Left lung (tissue), 10 donors: ENCODE measurements around the gene MYH7B. TPM values are rescaled to one million over a fixed set of nuclear protein-coding genes. Genes with fewer than 3 reads are reported as not detected.

Experiments
- ATAC-seq: fragments of 200-7000 bp; cut with Tn5 transposase; one replicate; pipeline ENCODE4 v1.9.1; 2020; ENCODE audit warnings: moderate library complexity
- DNase-seq, 4 donors: peaks; one replicate each; pipeline ENCODE4 v3.0.0-alpha.2; 2013 to 2020
- H3K27ac ChIP-seq, 2 donors: fragments of 200-600 bp; sonication (generic) in 1 of 2; one replicate each; pipeline versions ENCODE4 v1.5.0 to v1.8.0; 2020 to 2021
- H3K27me3 ChIP-seq, 2 donors: fragments of 200-600 bp; sonication (generic) in 1 of 2; one replicate each; pipeline versions ENCODE4 v1.5.0 to v1.8.0; 2020 to 2021
- H3K36me3 ChIP-seq, 2 donors: fragments of 200-600 bp; sonication (generic) in 1 of 2; one replicate each; pipeline versions ENCODE4 v1.5.0 to v1.8.0; 2020 to 2021
- H3K4me1 ChIP-seq, 2 donors: fragments of 200-600 bp; one replicate each; pipeline ENCODE4 v1.8.0; 2021
- H3K4me3 ChIP-seq, 2 donors: fragments of 200-600 bp; sonication (generic) in 1 of 2; one replicate each; pipeline versions ENCODE4 v1.5.0 to v1.8.0; 2020 to 2021; ENCODE audit warnings: mild to moderate bottlenecking in 1 of 2
- H3K9me3 ChIP-seq, 2 donors: fragments of 200-600 bp; sonication (generic) in 1 of 2; one replicate each; pipeline versions ENCODE4 v1.5.0 to v1.8.0; 2020 to 2021
- CTCF ChIP-seq, 2 donors: fragments of 200-600 bp; sonication (generic) in 1 of 2; IDR thresholded peaks; one replicate each; pipeline versions ENCODE4 v1.5.0 to v1.8.0; 2021; ENCODE audit warnings: antibody characterized with exemption in 2 of 2
- intact Hi-C, 2 donors: fragments of 100-400 bp; cut with DNase I; formaldehyde crosslinking; loops; one replicate each; pipeline versions ENCODE4 v1.11.2 to v1.14.2; 2022
- microRNA-seq, 2 donors: library from miRNA; unstranded; fragments of <30 nt; microRNA quantifications; one replicate each; pipeline ENCODE4, GENCODE V29; 2019
- polyA plus RNA-seq, 6 donors: library from polyadenylated mRNA; unstranded; fragments of 120-200 nt; gene quantifications; one replicate each; pipeline ENCODE4 v1.2.1, GENCODE V29; 2013; ENCODE audit not compliant: insufficient read length in 6 of 6
- total RNA-seq, 2 donors: library from RNA; stranded (reverse); fragmentation: NEBNext Ultra II Directional; extraction: Animal tissue kit (Norgen Biotek cat#: 25700); gene quantifications; one replicate each; pipeline ENCODE4 v1.2.1, GENCODE V29; 2021
- donor health status: DM: no; HTN: yes; CAD: no.
- donor health status: DM: no; HTN: no; CAD: no.

The MYH7B gene
- total and polyA plus RNA-seq, 8 donors: 0.34 to 2.7 (median 2.0) TPM

DNA sequence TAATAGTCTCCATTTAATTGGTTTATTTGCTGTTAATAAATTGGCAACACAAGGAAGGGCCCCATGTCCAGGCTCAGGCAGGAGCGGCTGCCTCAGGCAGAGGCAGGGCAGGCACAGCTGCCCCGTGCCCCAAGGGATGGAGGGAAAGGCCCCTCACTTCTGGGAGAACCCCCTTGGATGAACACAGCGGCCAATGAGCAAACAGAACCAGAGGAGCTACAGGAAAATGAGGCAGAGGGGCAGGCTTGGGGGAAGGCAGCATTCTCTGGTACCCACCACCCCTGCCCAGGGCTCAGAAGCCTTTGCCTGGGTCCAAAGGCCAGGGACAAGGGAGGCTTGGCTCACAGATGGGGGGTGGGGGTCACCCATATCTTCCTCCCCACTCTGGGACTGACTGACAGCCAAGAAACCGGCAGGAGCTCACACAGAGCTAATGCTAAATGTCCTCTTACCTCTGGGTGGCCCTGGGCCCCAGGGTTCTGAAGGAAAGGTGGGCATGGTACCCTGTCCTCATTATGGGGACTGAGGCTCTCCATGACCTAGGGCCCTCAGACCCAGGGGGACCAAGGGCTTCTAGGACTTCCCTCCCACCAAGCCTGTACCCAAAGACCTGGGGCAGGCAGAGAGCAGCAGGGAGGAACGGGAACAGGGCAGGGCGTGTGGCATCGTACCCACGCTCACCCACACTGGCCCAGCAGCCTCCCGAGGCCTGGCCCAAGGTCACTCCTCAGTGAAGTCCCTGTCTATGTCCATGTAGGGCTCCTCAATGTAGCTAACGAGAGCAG is 47.0 kb downstream of the MYH7B start:
- TF ChIP-seq CTCF (IDR thresholded peaks at IDR 0.05): no peak
- Histone ChIP-seq H3K27ac (no peak overlapping the region), H3K36me3 (peaks cover 0 to 100% of the 10 kb centered on the region in 2 donors), H3K27me3 (no peaks in the 10 kb centered on the region), H3K4me1 (no peaks in the 10 kb centered on the region), H3K9me3 (no peaks in the 10 kb centered on the region), H3K4me3 (no peak overlapping the region)
- intact Hi-C loops: no loop called here
- DNase-seq (peak in 2 of 4 donors; percentile 24 to 29), ATAC-seq (no peak)

DNA sequence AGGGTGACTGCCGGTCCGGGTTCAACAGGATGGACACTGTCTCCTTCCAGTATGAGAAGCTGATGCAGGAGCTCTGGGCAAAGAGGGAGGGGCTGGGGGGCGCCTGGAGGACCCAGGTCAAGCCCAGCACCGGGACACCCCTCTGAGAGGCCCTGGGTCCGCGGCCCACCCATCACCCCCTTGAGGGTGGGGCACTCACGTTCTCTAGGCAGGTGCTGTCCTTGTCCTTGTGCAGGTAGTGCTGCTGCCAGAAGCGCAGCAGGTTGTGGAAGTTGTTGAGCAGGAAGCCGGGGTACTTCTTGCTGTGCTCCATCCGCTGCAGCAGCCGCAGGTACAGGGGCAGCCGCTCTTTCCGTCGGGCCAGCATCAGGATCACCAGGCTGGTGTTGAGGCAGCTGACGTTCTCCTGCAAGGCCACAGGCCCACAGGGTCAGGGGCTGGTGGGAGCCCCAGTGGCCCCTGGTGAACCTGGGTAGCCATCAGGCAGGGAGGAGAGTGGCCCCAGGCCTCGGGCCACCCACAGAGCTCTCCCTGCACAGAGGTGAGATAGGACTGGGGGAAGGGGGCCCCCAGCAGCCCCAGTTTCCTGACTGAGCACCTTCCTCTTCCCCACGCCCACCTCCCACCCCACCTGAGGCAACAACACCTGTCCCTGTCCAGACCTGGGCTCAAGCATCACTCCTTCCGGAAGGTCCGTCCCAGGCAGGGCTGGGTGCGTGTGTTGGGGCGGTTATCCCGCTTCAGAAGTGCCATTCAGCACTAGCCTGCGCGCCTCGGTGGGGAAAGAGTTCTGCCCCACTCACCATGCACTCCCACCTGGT is 47.8 kb downstream of the MYH7B start:
- Histone ChIP-seq H3K9me3 (no peaks in the 10 kb centered on the region), H3K27me3 (no peaks in the 10 kb centered on the region), H3K27ac (no peak overlapping the region), H3K4me3 (no peak overlapping the region), H3K4me1 (no peaks in the 10 kb centered on the region), H3K36me3 (peaks cover 0 to 100% of the 10 kb centered on the region in 2 donors)
- intact Hi-C loops: no loop called here
- DNase-seq (peak in 2 of 4 donors; percentile 19 to 57), ATAC-seq (no peak)
- TF ChIP-seq CTCF (IDR thresholded peaks at IDR 0.05): no peak

- Histone ChIP-seq H3K27ac (no peak overlapping the region), H3K36me3 (peaks cover 0 to 100% of the 10 kb centered on the region in 2 donors), H3K27me3 (no peaks in the 10 kb centered on the region), H3K4me1 (no peaks in the 10 kb centered on the region), H3K4me3 (no peak overlapping the region), H3K9me3 (no peaks in the 10 kb centered on the region)
- peak in 2 of 4 donors; percentile 15 to 58 for DNase-seq
- no peak for TF ChIP-seq CTCF (IDR thresholded peaks at IDR 0.05)
- intact Hi-C loops: no loop called here
- no peak for ATAC-seq
Measured at GRCh38 chr20:35004051-35004725, 48.5 kb downstream of the MYH7B start.

GRCh38 chr20:35004749-35005462 is 49.2 kb downstream of the MYH7B start:
- TF ChIP-seq CTCF (IDR thresholded peaks at IDR 0.05): no peak
- peaks cover 0 to 100% of the 10 kb centered on the region in 2 donors for H3K36me3 ChIP-seq
- DNase-seq: peak in 2 of 4 donors; percentile 13 to 32
- no peaks in the 10 kb centered on the region for H3K9me3 ChIP-seq
- H3K27ac ChIP-seq: no peak overlapping the region
- ATAC-seq: no peak
- H3K4me1 ChIP-seq: no peaks in the 10 kb centered on the region
- no peaks in the 10 kb centered on the region for H3K27me3 ChIP-seq
- intact Hi-C loops: no loop called here
- H3K4me3 ChIP-seq: no peak overlapping the region

Small RNAs within 50 kb of the gene (microRNA-seq; reads per million reads assigned to microRNA genes)
- gene MIR499A (0 reads per million in 2 donors), gene MIR499B (0 reads per million in 2 donors)

Other genes with a start within 250 kb of the MYH7B start
- gene NCOA6, start 130.2 kb upstream of the MYH7B start, total RNA-seq: 10 to 100 TPM; 26.0 to 28.7 TPM
- gene NCOA6, start 130.2 kb upstream of the MYH7B start, polyA plus RNA-seq: 10 to 100 TPM; 36.8 to 52.3 (median 46.1) TPM
- gene GGT7, start 83.0 kb upstream of the MYH7B start, total RNA-seq: 10 to 100 TPM; 16.8 to 21.1 TPM
- 10 to 100 TPM; 29.6 to 38.8 (median 34.2) TPM for gene GGT7, start 83.0 kb upstream of the MYH7B start, polyA plus RNA-seq
- gene ACSS2, start 79.3 kb upstream of the MYH7B start, total RNA-seq: 100 to 1,000 TPM; 108 to 152 TPM
- 10 to 100 TPM; 50.4 to 63.3 (median 54.6) TPM for gene ACSS2, start 79.3 kb upstream of the MYH7B start, polyA plus RNA-seq
- gene GSS, start 62 bp upstream of the MYH7B start, total RNA-seq: 10 to 100 TPM; 41.6 to 49.4 TPM
- 10 to 100 TPM; 37.8 to 50.3 (median 41.0) TPM for gene GSS, start 62 bp upstream of the MYH7B start, polyA plus RNA-seq
- 10 to 100 TPM; 67.9 to 70.8 TPM for gene TRPC4AP, start 136.9 kb downstream of the MYH7B start, total RNA-seq
- gene TRPC4AP, start 136.9 kb downstream of the MYH7B start, polyA plus RNA-seq: 10 to 100 TPM; 57.8 to 68.7 (median 66.1) TPM
- gene EDEM2, start 191.5 kb downstream of the MYH7B start, total RNA-seq: 10 to 100 TPM; 46.8 to 48.7 TPM
- gene EDEM2, start 191.5 kb downstream of the MYH7B start, polyA plus RNA-seq: 10 to 100 TPM; 17.6 to 22.7 (median 20.3) TPM
- gene PROCR, start 216.2 kb downstream of the MYH7B start, total RNA-seq: 10 to 100 TPM; 21.7 to 25.6 TPM
- 10 to 100 TPM; 29.1 to 63.4 (median 35.9) TPM for gene PROCR, start 216.2 kb downstream of the MYH7B start, polyA plus RNA-seq